ENCODE measurements around the gene SAT1. TPM values are rescaled to one million over a fixed set of nuclear protein-coding genes. Genes with fewer than 3 reads are reported as not detected.
A peak's percentile ranks its signal among the peaks of the same experiment; 100 is the strongest.
"Not testable (repeated sequence)": the region's sequence is repeated elsewhere in the genome, so short reads cannot be mapped to it uniquely, and the experiment has no call there.

The SAT1 gene
- total RNA-seq (100 to 1,000 TPM; 269 to 353 TPM), polyA plus RNA-seq (100 to 1,000 TPM; 432 to 481 TPM)
- long read RNA-seq, donor 1, transcript SAT1-204 (6 exons, 1,065 nt) = major isoform, 215 of 469 reads
- long read RNA-seq, donor 1, transcript SAT1-209 (7 exons, 1,135 nt) = minor isoform, 23 of 469 reads
- long read RNA-seq, donor 1, transcript SAT1-207 (3 exons, 1,033 nt) = minor isoform, 15 of 469 reads
- long read RNA-seq, donor 1, transcript SAT1-201 (2 exons, 801 nt) = minor isoform, 9 of 469 reads
- long read RNA-seq, donor 1, partial matches to known transcripts = 3 of 469 reads
- long read RNA-seq, donor 1, other reads (novel, unspliced or antisense) = 194 of 469 reads
- long read RNA-seq, donor 2, transcript SAT1-204 (6 exons, 1,065 nt) = major isoform, 62 of 96 reads
- long read RNA-seq, donor 2, partial matches to known transcripts = 2 of 96 reads
- long read RNA-seq, donor 2, other reads (novel, unspliced or antisense) = 26 of 96 reads

DNA sequence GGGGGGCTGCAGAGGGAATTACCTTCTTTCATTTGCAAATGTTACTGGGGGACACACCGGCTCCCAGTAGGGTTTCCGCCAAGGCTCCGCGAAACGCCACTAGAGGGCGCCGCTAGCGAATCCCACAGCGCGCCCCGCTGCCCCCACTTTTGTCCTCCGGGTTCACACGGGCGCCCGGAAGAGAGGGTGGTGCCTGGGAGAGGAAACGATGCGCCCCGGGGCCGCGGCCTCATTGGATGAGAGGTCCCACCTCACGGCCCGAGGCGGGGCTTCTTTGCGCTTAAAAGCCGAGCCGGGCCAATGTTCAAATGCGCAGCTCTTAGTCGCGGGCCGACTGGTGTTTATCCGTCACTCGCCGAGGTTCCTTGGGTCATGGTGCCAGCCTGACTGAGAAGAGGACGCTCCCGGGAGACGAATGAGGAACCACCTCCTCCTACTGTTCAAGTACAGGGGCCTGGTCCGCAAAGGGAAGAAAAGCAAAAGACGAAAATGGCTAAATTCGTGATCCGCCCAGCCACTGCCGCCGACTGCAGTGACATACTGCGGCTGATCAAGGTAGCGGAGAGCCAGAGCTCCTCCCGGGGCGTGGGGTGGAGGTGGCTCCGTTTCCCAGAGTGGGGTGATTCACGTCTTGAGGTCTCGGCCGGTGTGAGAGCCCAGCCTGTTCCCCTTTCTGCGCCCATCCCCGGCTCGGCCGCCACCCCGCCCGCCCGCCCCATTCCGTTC, at the start of gene SAT1:
TSS of gene SAT1 (plus strand) at position 311 of the 726 bp plus-strand sequence. CDS start at position 490, 179 bp downstream.
- 0 to 25% methylated on average over 55 to 58 of the region's 58 CpGs for WGBS, 2 donors
- H3K9me3 ChIP-seq (ENCODE audit: control insufficient read depth, low read length) = no peaks in the 10 kb centered on the region
- H3K4me1 ChIP-seq (ENCODE audit: control insufficient read depth in 1 of 2, insufficient read depth in 2 of 2, low read length in 2 of 2) = no peaks in the 10 kb centered on the region
- peak within 1 kb of the TSS; percentile 23 to 98 for H3K27ac ChIP-seq (ENCODE audit: low read depth in 1 of 2, low read length in 2 of 2)
- intact Hi-C loops (cut with DNase I) = loop anchor here (2.0 to 10.0 kb wide), 5 partner anchors 20 to 120 kb away; partner anchors contain the start of gene ACOT9 (in 1 of the 2)
- no peaks in the 10 kb centered on the region for H3K27me3 ChIP-seq (ENCODE audit: control insufficient read depth in 1 of 2, insufficient read depth in 2 of 2, low read length in 1 of 2)
- no peaks in the 10 kb centered on the region for H3K36me3 ChIP-seq (ENCODE audit: control insufficient read depth in 1 of 2, insufficient read depth in 2 of 2, low read length in 1 of 2)
- ATAC-seq (ENCODE audit: low FRiP score) (peak; percentile 97), DNase-seq (peak; percentile 97 to 98)
- H3K4me3 ChIP-seq (ENCODE audit: low read length in 2 of 2) = peak within 1 kb of the TSS; percentile 78 to 95

GRCh38 chrX:23736030-23736429, 46.9 kb upstream of the SAT1 start:
- ATAC-seq (ENCODE audit: low FRiP score) = no peak
- no peaks in the 10 kb centered on the region for H3K4me1 ChIP-seq (ENCODE audit: control insufficient read depth in 1 of 2, insufficient read depth in 2 of 2, low read length in 2 of 2)
- H3K36me3 ChIP-seq (ENCODE audit: control insufficient read depth in 1 of 2, insufficient read depth in 2 of 2, low read length in 1 of 2) = no peaks in the 10 kb centered on the region
- no peak overlapping the region for H3K4me3 ChIP-seq (ENCODE audit: low read length in 2 of 2)
- no peaks in the 10 kb centered on the region for H3K9me3 ChIP-seq (ENCODE audit: control insufficient read depth, low read length)
- DNase-seq = no peak
- no peak overlapping the region for H3K27ac ChIP-seq (ENCODE audit: low read depth in 1 of 2, low read length in 2 of 2)
- 69 to 77% methylated on average over 3 of the region's 3 CpGs for WGBS, 2 donors
- H3K27me3 ChIP-seq (ENCODE audit: control insufficient read depth in 1 of 2, insufficient read depth in 2 of 2, low read length in 1 of 2) = no peaks in the 10 kb centered on the region
- intact Hi-C loops (cut with DNase I) = no loop called here

- Histone ChIP-seq H3K36me3 (ENCODE audit: control insufficient read depth in 1 of 2, insufficient read depth in 2 of 2, low read length in 1 of 2) (no peaks in the 10 kb centered on the region), H3K4me1 (ENCODE audit: control insufficient read depth in 1 of 2, insufficient read depth in 2 of 2, low read length in 2 of 2) (no peaks in the 10 kb centered on the region), H3K27me3 (ENCODE audit: control insufficient read depth in 1 of 2, insufficient read depth in 2 of 2, low read length in 1 of 2) (no peaks in the 10 kb centered on the region), H3K4me3 (ENCODE audit: low read length in 2 of 2) (no peak overlapping the region), H3K27ac (ENCODE audit: low read depth in 1 of 2, low read length in 2 of 2) (no peak overlapping the region), H3K9me3 (ENCODE audit: control insufficient read depth, low read length) (no peaks in the 10 kb centered on the region)
- DNase-seq (no peak), ATAC-seq (ENCODE audit: low FRiP score) (no peak)
- intact Hi-C loops (cut with DNase I) = no loop called here
These were observed 45.6 kb upstream of the SAT1 start for GRCh38 chrX:23737413-23737812.

GRCh38 chrX:23742174-23742696, 40.7 kb upstream of the SAT1 start:
- WGBS, 2 donors = 0 to 25% methylated on average over 6 of the region's 6 CpGs
- no peaks in the 10 kb centered on the region for H3K27me3 ChIP-seq (ENCODE audit: control insufficient read depth in 1 of 2, insufficient read depth in 2 of 2, low read length in 1 of 2)
- H3K36me3 ChIP-seq (ENCODE audit: control insufficient read depth in 1 of 2, insufficient read depth in 2 of 2, low read length in 1 of 2) = no peaks in the 10 kb centered on the region
- no peak for DNase-seq
- no peaks in the 10 kb centered on the region for H3K4me1 ChIP-seq (ENCODE audit: control insufficient read depth in 1 of 2, insufficient read depth in 2 of 2, low read length in 2 of 2)
- no peaks in the 10 kb centered on the region for H3K9me3 ChIP-seq (ENCODE audit: control insufficient read depth, low read length)
- peak overlapping the region; percentile 76 to 99 for H3K27ac ChIP-seq (ENCODE audit: low read depth in 1 of 2, low read length in 2 of 2)
- peak; percentile 80 for ATAC-seq (ENCODE audit: low FRiP score)
- peak overlapping the region; percentile 46 to 94 for H3K4me3 ChIP-seq (ENCODE audit: low read length in 2 of 2)
- intact Hi-C loops (cut with DNase I) = loop anchor here in 1 of 2 donors (2.0 to 5.0 kb wide), 2 partner anchors 41 to 160 kb away; partner anchors contain the start of gene SAT1

- no peaks in the 10 kb centered on the region for H3K27me3 ChIP-seq (ENCODE audit: control insufficient read depth in 1 of 2, insufficient read depth in 2 of 2, low read length in 1 of 2)
- H3K9me3 ChIP-seq (ENCODE audit: control insufficient read depth, low read length) = no peaks in the 10 kb centered on the region
- ATAC-seq (ENCODE audit: low FRiP score) (peak; percentile 97), DNase-seq (peak; percentile 95 to 96)
- intact Hi-C loops (cut with DNase I) = loop anchor here in 1 of 2 donors (2.0 to 5.0 kb wide), 2 partner anchors 40 to 159 kb away; partner anchors contain the start of gene SAT1
- no peaks in the 10 kb centered on the region for H3K36me3 ChIP-seq (ENCODE audit: control insufficient read depth in 1 of 2, insufficient read depth in 2 of 2, low read length in 1 of 2)
- H3K27ac ChIP-seq (ENCODE audit: low read depth in 1 of 2, low read length in 2 of 2) = peak within 1 kb of the TSS; percentile 76 to 99
- H3K4me3 ChIP-seq (ENCODE audit: low read length in 2 of 2) = peak within 1 kb of the TSS; percentile 46 to 94
- 0 to 30% methylated on average over 73 of the region's 73 CpGs for WGBS, 2 donors
- H3K4me1 ChIP-seq (ENCODE audit: control insufficient read depth in 1 of 2, insufficient read depth in 2 of 2, low read length in 2 of 2) = no peaks in the 10 kb centered on the region
These were observed 40.0 kb upstream of the SAT1 start, which contains the start of gene ACOT9 for GRCh38 chrX:23742697-23743622. Gene ACOT9, minus strand, starts transcription at chrX:23743276. Its CDS starts 132 bp downstream, at chrX:23743144.

DNA sequence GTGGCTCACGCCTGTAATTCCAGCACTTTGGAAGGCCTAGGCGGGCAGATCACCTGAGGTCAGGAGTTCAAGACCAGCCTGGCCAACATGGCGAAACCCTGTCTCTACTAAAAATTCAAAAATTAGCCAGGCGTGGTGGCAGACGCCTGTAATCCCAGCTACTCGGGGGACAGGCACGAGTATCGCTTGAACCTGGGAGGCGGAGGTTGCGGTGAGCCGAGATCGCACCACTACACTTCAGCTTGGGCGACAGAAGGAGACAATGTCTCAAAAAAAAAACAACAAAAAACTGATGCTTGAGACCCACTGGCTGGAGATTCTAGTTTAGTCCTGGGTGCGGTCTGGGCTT, 39.4 kb upstream of the SAT1 start:
- intact Hi-C loops (cut with DNase I) = loop anchor here in 1 of 2 donors (2.0 to 5.0 kb wide), 2 partner anchors 39 to 159 kb away; partner anchors contain the start of gene SAT1
- not testable (repeated sequence) for H3K36me3 ChIP-seq (ENCODE audit: control insufficient read depth in 1 of 2, insufficient read depth in 2 of 2, low read length in 1 of 2); H3K9me3 ChIP-seq (ENCODE audit: control insufficient read depth, low read length); ATAC-seq (ENCODE audit: low FRiP score); DNase-seq; H3K4me3 ChIP-seq (ENCODE audit: low read length in 2 of 2); H3K27me3 ChIP-seq (ENCODE audit: control insufficient read depth in 1 of 2, insufficient read depth in 2 of 2, low read length in 1 of 2); H3K4me1 ChIP-seq (ENCODE audit: control insufficient read depth in 1 of 2, insufficient read depth in 2 of 2, low read length in 2 of 2)
- peak overlapping the region in 1 of 2 donors; percentile 55 for H3K27ac ChIP-seq (ENCODE audit: low read depth in 1 of 2, low read length in 2 of 2)
- 58 to 60% methylated on average over 14 of the region's 14 CpGs for WGBS, 2 donors

DNA sequence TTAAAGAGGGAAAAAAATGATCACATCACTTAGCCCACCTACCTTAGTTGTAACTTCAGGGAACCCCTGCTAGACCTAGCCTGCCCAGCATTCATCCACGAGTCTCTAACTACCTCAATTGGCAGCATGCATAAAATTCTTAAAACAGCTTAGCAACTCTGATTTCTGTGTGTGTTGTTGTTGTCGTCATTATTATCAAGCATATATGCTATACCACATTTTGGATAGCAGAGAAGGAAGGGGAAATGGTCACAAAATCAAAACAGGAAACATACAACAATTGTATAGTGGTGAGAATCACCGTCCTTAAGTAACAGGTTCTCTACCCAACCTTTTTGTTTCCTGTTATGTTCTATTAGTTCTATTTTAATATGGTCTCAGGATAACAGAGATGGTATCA, 37.2 kb upstream of the SAT1 start:
- ATAC-seq (ENCODE audit: low FRiP score) (no peak), DNase-seq (no peak)
- no peak overlapping the region for H3K27ac ChIP-seq (ENCODE audit: low read depth in 1 of 2, low read length in 2 of 2)
- no peaks in the 10 kb centered on the region for H3K4me1 ChIP-seq (ENCODE audit: control insufficient read depth in 1 of 2, insufficient read depth in 2 of 2, low read length in 2 of 2)
- WGBS, 2 donors = 70 to 77% methylated on average over 3 of the region's 3 CpGs
- H3K4me3 ChIP-seq (ENCODE audit: low read length in 2 of 2) = no peak overlapping the region
- intact Hi-C loops (cut with DNase I) = no loop called here
- no peaks in the 10 kb centered on the region for H3K9me3 ChIP-seq (ENCODE audit: control insufficient read depth, low read length)
- H3K36me3 ChIP-seq (ENCODE audit: control insufficient read depth in 1 of 2, insufficient read depth in 2 of 2, low read length in 1 of 2) = no peaks in the 10 kb centered on the region
- H3K27me3 ChIP-seq (ENCODE audit: control insufficient read depth in 1 of 2, insufficient read depth in 2 of 2, low read length in 1 of 2) = no peaks in the 10 kb centered on the region

DNA sequence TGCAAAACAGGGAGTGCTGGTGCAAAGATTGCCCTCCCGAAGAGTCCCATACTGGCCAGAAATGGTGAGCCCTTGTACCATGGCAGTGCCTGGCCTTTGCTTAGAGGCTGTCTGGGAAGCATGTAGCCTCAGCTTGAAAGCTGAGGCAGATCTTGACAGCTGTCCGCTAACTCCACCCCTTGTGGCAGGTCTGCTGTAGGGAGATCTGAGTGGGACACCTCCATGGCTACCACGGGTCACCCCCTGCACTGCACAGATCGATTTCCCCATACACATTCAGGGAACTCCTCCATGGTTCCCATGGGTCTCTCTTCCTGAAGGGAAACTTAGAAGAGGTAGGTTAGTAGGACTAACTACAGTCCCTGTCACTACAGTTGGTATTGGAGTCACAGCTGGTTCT, 33.8 kb upstream of the SAT1 start:
- Histone ChIP-seq H3K4me3 (ENCODE audit: low read length in 2 of 2) (no peak overlapping the region), H3K36me3 (ENCODE audit: control insufficient read depth in 1 of 2, insufficient read depth in 2 of 2, low read length in 1 of 2) (no peaks in the 10 kb centered on the region), H3K4me1 (ENCODE audit: control insufficient read depth in 1 of 2, insufficient read depth in 2 of 2, low read length in 2 of 2) (no peaks in the 10 kb centered on the region), H3K27me3 (ENCODE audit: control insufficient read depth in 1 of 2, insufficient read depth in 2 of 2, low read length in 1 of 2) (no peaks in the 10 kb centered on the region), H3K9me3 (ENCODE audit: control insufficient read depth, low read length) (no peaks in the 10 kb centered on the region), H3K27ac (ENCODE audit: low read depth in 1 of 2, low read length in 2 of 2) (no peak overlapping the region)
- ATAC-seq (ENCODE audit: low FRiP score) (no peak), DNase-seq (no peak)
- 87 to 88% methylated on average over 4 of the region's 4 CpGs for WGBS, 2 donors
- intact Hi-C loops (cut with DNase I) = no loop called here
